Measurements from ENCODE around the gene FABP3.

The FABP3 gene

GRCh38 chr1:31382379-31382989, 9.6 kb upstream of the FABP3 start:
- Histone ChIP-seq H3K79me2 (ENCODE audit: insufficient read depth, low read depth) (no peaks in the 10 kb centered on the region), H3K4me2 (no peak overlapping the region)
- TF ChIP-seq CTCF (conservative IDR thresholded peaks at IDR 0.05; ENCODE audit: low read depth, low read length) = no peak

GRCh38 chr1:31381394-31382294, 8.8 kb upstream of the FABP3 start:
- no peak for TF ChIP-seq CTCF (conservative IDR thresholded peaks at IDR 0.05; ENCODE audit: low read depth, low read length)
- H3K27ac ChIP-seq = no peak overlapping the region

More at GRCh38 chr1:31382379-31382989, 9.6 kb upstream of the FABP3 start:
- Histone ChIP-seq H3K27ac (no peak overlapping the region), H3K4me3 (IDR thresholded peaks at IDR 0.05; ENCODE audit: insufficient read depth, low read depth, low read length) (no peak overlapping the region), H3K36me3 (ENCODE audit: insufficient read depth) (no peaks in the 10 kb centered on the region), H3K9ac (no peak overlapping the region), H3K27me3 (ENCODE audit: insufficient read depth, low read depth) (no peaks in the 10 kb centered on the region), H3K4me1 (ENCODE audit: low read depth, poor library complexity, severe bottlenecking) (peaks cover 8% of the 10 kb centered on the region), H4K20me1 (ENCODE audit: insufficient read depth) (no peaks in the 10 kb centered on the region), H2AFZ (ENCODE audit: low read depth) (no peak overlapping the region)

GRCh38 chr1:31380181-31380580, 7.3 kb upstream of the FABP3 start:
- H3K36me3 ChIP-seq (ENCODE audit: insufficient read depth) = no peaks in the 10 kb centered on the region
- peaks cover 8% of the 10 kb centered on the region for H3K4me1 ChIP-seq (ENCODE audit: low read depth, poor library complexity, severe bottlenecking)
- no peak for TF ChIP-seq CTCF (conservative IDR thresholded peaks at IDR 0.05; ENCODE audit: low read depth, low read length)
- no peak overlapping the region for H3K9ac ChIP-seq
- H3K27me3 ChIP-seq (ENCODE audit: insufficient read depth, low read depth) = no peaks in the 10 kb centered on the region
- H3K4me3 ChIP-seq (IDR thresholded peaks at IDR 0.05; ENCODE audit: insufficient read depth, low read depth, low read length) = no peak overlapping the region
- no peaks in the 10 kb centered on the region for H3K79me2 ChIP-seq (ENCODE audit: insufficient read depth, low read depth)
- H3K4me2 ChIP-seq = no peak overlapping the region
- no peaks in the 10 kb centered on the region for H4K20me1 ChIP-seq (ENCODE audit: insufficient read depth)
- no peak overlapping the region for H3K27ac ChIP-seq
- no peak overlapping the region for H2AFZ ChIP-seq (ENCODE audit: low read depth)

More at GRCh38 chr1:31381394-31382294, 8.8 kb upstream of the FABP3 start:
- Histone ChIP-seq H3K79me2 (ENCODE audit: insufficient read depth, low read depth) (no peaks in the 10 kb centered on the region), H4K20me1 (ENCODE audit: insufficient read depth) (no peaks in the 10 kb centered on the region), H3K4me1 (ENCODE audit: low read depth, poor library complexity, severe bottlenecking) (peaks cover 8% of the 10 kb centered on the region), H3K36me3 (ENCODE audit: insufficient read depth) (no peaks in the 10 kb centered on the region), H3K4me2 (no peak overlapping the region), H2AFZ (ENCODE audit: low read depth) (no peak overlapping the region), H3K4me3 (IDR thresholded peaks at IDR 0.05; ENCODE audit: insufficient read depth, low read depth, low read length) (no peak overlapping the region), H3K9ac (no peak overlapping the region), H3K27me3 (ENCODE audit: insufficient read depth, low read depth) (no peaks in the 10 kb centered on the region)

DNA sequence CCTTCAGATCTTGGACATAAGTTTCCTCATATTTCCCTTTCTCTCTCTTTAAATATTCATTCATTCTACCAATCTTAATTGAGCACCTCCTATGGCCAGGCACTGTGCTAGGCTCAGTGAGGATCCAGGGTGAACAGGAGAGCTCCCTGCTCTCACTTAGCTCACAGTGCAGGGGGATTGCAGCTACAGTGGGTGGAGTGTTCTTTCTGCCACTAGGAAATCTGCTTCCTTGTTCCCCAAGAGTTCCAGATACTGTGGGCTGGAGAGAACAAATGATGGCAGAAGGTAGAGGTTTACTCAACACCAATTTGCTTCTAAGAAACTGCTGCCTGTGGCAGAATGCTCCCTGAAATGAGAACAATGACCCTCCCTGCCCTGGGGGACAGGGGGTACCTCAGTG, 5.1 kb upstream of the FABP3 start:
- Histone ChIP-seq H3K27ac (no peak overlapping the region), H3K9ac (no peak overlapping the region), H3K79me2 (ENCODE audit: insufficient read depth, low read depth) (no peaks in the 10 kb centered on the region), H4K20me1 (ENCODE audit: insufficient read depth) (no peaks in the 10 kb centered on the region), H3K4me2 (no peak overlapping the region), H3K36me3 (ENCODE audit: insufficient read depth) (no peaks in the 10 kb centered on the region), H3K4me3 (IDR thresholded peaks at IDR 0.05; ENCODE audit: insufficient read depth, low read depth, low read length) (no peak overlapping the region), H3K4me1 (ENCODE audit: low read depth, poor library complexity, severe bottlenecking) (no peaks in the 10 kb centered on the region), H2AFZ (ENCODE audit: low read depth) (no peak overlapping the region), H3K27me3 (ENCODE audit: insufficient read depth, low read depth) (no peaks in the 10 kb centered on the region)
- no peak for TF ChIP-seq CTCF (conservative IDR thresholded peaks at IDR 0.05; ENCODE audit: low read depth, low read length)

Measured in KMS-11 (cell line).